H9 (cell line): ENCODE measurements around the gene SMPD4. TPM values are rescaled to one million over a fixed set of nuclear protein-coding genes. Genes with fewer than 3 reads are reported as not detected.
"Not testable (repeated sequence)": the region's sequence is repeated elsewhere in the genome, so short reads cannot be mapped to it uniquely, and the experiment has no call there.

ENCODE experiments used
- DNase-seq: peaks from one replicate; pipeline ENCODE4 v3.0.0-alpha.2; 2017
- H2AFZ ChIP-seq: one replicate; pipeline ENCODE4 v1.6.1; 2013; ENCODE audit warnings: mild to moderate bottlenecking, low read length, control low read depth, moderate library complexity
- H2AK5ac ChIP-seq: 2 replicates; pipeline ENCODE4 v1.6.1; 2013; ENCODE audit warnings: low read length, control low read depth, mixed read lengths; ENCODE audit not compliant: insufficient read length
- H2BK120ac ChIP-seq: one replicate; pipeline ENCODE4 v1.6.1; 2013; ENCODE audit warnings: low read depth, mild to moderate bottlenecking, low read length, control low read depth, inconsistent platforms; ENCODE audit not compliant: poor library complexity, severe bottlenecking
- H2BK12ac ChIP-seq: 2 replicates; pipeline ENCODE4 v1.6.1; 2013; ENCODE audit warnings: low read length, control low read depth, mixed read lengths, low read depth; ENCODE audit not compliant: insufficient read length
- H2BK15ac ChIP-seq: 2 replicates; pipeline ENCODE4 v1.6.1; 2013; ENCODE audit warnings: low read depth, low read length, control low read depth
- H2BK20ac ChIP-seq: one replicate; pipeline ENCODE4 v1.6.1; 2013; ENCODE audit warnings: low read depth, mild to moderate bottlenecking, low read length, control low read depth, inconsistent platforms; ENCODE audit not compliant: poor library complexity, severe bottlenecking
- H2BK5ac ChIP-seq: 2 replicates; pipeline ENCODE4 v1.6.1; 2013; ENCODE audit warnings: low read length, control low read depth, mixed read lengths; ENCODE audit not compliant: insufficient read length
- H3K14ac ChIP-seq: 2 replicates; pipeline ENCODE4 v1.6.1; 2013; ENCODE audit warnings: low read length, control low read depth; ENCODE audit not compliant: insufficient read depth
- H3K18ac ChIP-seq: 2 replicates; pipeline ENCODE4 v1.6.1; 2013; ENCODE audit warnings: low read depth, mild to moderate bottlenecking, mixed read lengths, low read length, control low read depth; ENCODE audit not compliant: insufficient read length
- H3K23ac ChIP-seq: 2 replicates; pipeline ENCODE4 v1.6.1; 2013; ENCODE audit warnings: low read length, control low read depth, mixed read lengths, low read depth; ENCODE audit not compliant: insufficient read length
- H3K23me2 ChIP-seq: 2 replicates; pipeline ENCODE4 v1.6.1; 2013; ENCODE audit warnings: low read depth, mild to moderate bottlenecking, mixed read lengths, low read length, control low read depth; ENCODE audit not compliant: insufficient read length, poor library complexity, severe bottlenecking
- H3K27ac ChIP-seq: 2 replicates; pipeline ENCODE4 v1.5.1; 2013; ENCODE audit warnings: low read length, control low read depth, mixed read lengths, low read depth; ENCODE audit not compliant: insufficient read length
- H3K27me3 ChIP-seq: 2 replicates; pipeline ENCODE4 v1.6.1; 2013; ENCODE audit warnings: low read length, control low read depth, inconsistent platforms; ENCODE audit not compliant: insufficient read depth
- H3K4ac ChIP-seq: 2 replicates; pipeline ENCODE4 v1.6.1; 2013; ENCODE audit warnings: low read depth, mild to moderate bottlenecking, control low read depth, inconsistent platforms, low read length, moderate library complexity
- H3K4me1 ChIP-seq: 2 replicates; pipeline ENCODE4 v1.6.1; 2013; ENCODE audit warnings: low read length, control low read depth, inconsistent platforms; ENCODE audit not compliant: insufficient read depth
- H3K4me2 ChIP-seq: 2 replicates; pipeline ENCODE4 v1.6.1; 2013; ENCODE audit warnings: low read length, control low read depth, mixed read lengths; ENCODE audit not compliant: insufficient read length, insufficient read depth
- H3K56ac ChIP-seq: 2 replicates; pipeline ENCODE4 v1.6.1; 2013; ENCODE audit warnings: low read depth, mild to moderate bottlenecking, mixed read lengths, low read length, control low read depth; ENCODE audit not compliant: insufficient read length
- H3K79me1 ChIP-seq: 2 replicates; pipeline ENCODE4 v1.6.1; 2013; ENCODE audit warnings: low read depth, mild to moderate bottlenecking, moderate library complexity, low read length, control low read depth, inconsistent platforms; ENCODE audit not compliant: insufficient read depth, poor library complexity, severe bottlenecking
- H3K79me2 ChIP-seq: 2 replicates; pipeline ENCODE4 v1.6.1; 2013; ENCODE audit warnings: low read length, control low read depth, inconsistent platforms; ENCODE audit not compliant: insufficient read depth
- H3K9ac ChIP-seq: 2 replicates; pipeline ENCODE4 v1.6.1; 2013; ENCODE audit warnings: low read length, control low read depth, mixed read lengths; ENCODE audit not compliant: insufficient read length; ENCODE audit errors: extremely low read depth
- H3K9me3 ChIP-seq: one replicate; pipeline ENCODE4 v1.6.1; 2013; ENCODE audit warnings: low read depth, low read length, inconsistent platforms; ENCODE audit not compliant: control insufficient read depth
- H3T11ph ChIP-seq: one replicate; pipeline ENCODE4 v1.6.1; 2013; ENCODE audit warnings: mild to moderate bottlenecking, low read length, control low read depth, inconsistent platforms
- H4K20me1 ChIP-seq: one replicate; pipeline ENCODE4 v1.6.1; 2013; ENCODE audit not compliant: control insufficient read depth, insufficient read length, insufficient read depth
- H4K5ac ChIP-seq: 2 replicates; pipeline ENCODE4 v1.6.1; 2013; ENCODE audit warnings: low read depth, mild to moderate bottlenecking, mixed read lengths, low read length, control low read depth; ENCODE audit not compliant: insufficient read length
- H4K8ac ChIP-seq: replicated peaks from 2 replicates; pipeline ENCODE4 v1.6.1; 2013; ENCODE audit warnings: low read length, control low read depth, mixed read lengths, low read depth; ENCODE audit not compliant: insufficient read length
- H4K91ac ChIP-seq: 2 replicates; pipeline ENCODE4 v1.6.1; 2013; ENCODE audit warnings: low read depth, mild to moderate bottlenecking, moderate library complexity, mixed read lengths, low read length, control low read depth; ENCODE audit not compliant: insufficient read length
- H3K27ac Mint-ChIP-seq, 3 experiments: 2 replicates in 2 of 3; 3 replicates in 1 of 3; pipeline ENCODE4 v1.8.0; 2020 to 2021; ENCODE audit warnings: mixed read lengths in 3 of 3, mild to moderate bottlenecking in 1 of 3, moderate library complexity in 1 of 3
- H3K27me3 Mint-ChIP-seq: 2 replicates; pipeline ENCODE4 v1.8.0; 2021; ENCODE audit warnings: low read depth, mild to moderate bottlenecking, moderate library complexity, mixed read lengths
- H3K36me3 Mint-ChIP-seq, 3 experiments: 2 replicates in 2 of 3; 3 replicates in 1 of 3; pipeline ENCODE4 v1.8.0; 2020 to 2021; ENCODE audit warnings: low read depth in 3 of 3, mixed read lengths in 3 of 3; ENCODE audit not compliant: insufficient read depth in 1 of 3
- H3K4me1 Mint-ChIP-seq, 2 experiments: 2 replicates each; pipeline ENCODE4 v1.8.0; 2020; ENCODE audit warnings: mixed read lengths in 2 of 2
- H3K4me3 Mint-ChIP-seq, 2 experiments: 2 replicates in 1 of 2; 3 replicates in 1 of 2; pipeline ENCODE4 v1.8.0; 2020 to 2021; ENCODE audit warnings: mild to moderate bottlenecking in 2 of 2, mixed read lengths in 2 of 2, moderate library complexity in 1 of 2
- H3K9me3 Mint-ChIP-seq, 2 experiments: 2 replicates in 1 of 2; 3 replicates in 1 of 2; pipeline ENCODE4 v1.8.0; 2020; ENCODE audit warnings: mild to moderate bottlenecking in 2 of 2, mixed read lengths in 2 of 2, moderate library complexity in 1 of 2
- WGBS: extraction: QIAGEN DNeasy Blood & Tissue Kit; methylation state at CpG from one replicate; pipeline ENCODE4 v1.1.7; 2013; ENCODE audit warnings: missing lambda C conversion rate, low lambda C conversion rate, mixed read lengths; ENCODE audit not compliant: insufficient read length; ENCODE audit errors: extremely low coverage; 5-methylcytosine and 5-hydroxymethylcytosine counted together
- total RNA-seq: library from RNA; stranded (reverse); gene quantifications from 2 replicates; pipeline ENCODE4 v1.2.1, GENCODE V29; 2021

The SMPD4 gene
- total RNA-seq, 1 experiment from 2014 or later = 105 TPM

DNA sequence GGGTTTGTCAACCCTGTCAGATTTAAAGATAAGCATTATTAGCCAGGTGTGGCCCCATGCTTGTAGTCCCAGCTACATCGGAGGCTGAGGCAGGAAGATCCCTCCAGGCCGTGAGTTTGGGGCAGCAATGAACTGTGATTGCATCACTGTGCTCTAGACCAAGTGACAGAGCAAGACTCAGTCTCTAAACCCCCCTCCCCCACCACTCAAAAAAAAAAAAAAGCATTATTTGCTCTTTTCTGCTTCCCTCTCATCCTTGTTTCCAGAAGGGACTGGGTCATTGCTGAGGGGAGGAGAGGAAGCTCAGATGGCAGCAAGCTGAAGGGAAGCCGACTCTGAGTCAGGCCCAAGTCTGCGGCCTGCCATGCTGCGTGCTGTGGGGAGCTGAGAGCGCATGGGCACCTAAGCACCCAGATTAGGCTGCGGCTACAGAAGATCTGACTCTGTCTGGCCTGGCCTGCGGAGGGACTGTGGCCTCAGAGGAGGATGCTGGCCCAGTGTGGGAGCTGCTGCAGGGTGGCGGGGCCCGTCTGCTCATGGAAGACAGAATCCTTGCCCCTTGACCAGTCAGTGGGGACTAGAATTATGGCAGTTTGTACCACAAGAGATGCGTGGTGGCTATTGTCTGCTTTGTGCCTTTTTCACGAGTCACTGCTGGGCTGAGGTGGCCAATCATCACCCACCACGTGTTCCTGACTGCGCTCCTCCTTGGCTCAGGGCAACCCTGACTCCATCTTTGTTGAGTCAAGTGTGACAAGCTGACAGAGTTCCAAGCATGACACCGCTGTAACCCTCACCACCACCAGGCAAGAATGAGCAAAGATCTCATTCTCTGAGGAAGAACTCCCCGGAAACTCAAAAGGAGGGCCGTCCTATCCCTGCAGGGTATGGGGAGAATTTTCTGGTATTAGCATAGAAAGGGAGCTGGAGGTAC, 6.7 kb upstream of the SMPD4 start:
- not testable (repeated sequence) for H3K4me3 Mint-ChIP-seq
- H3K27ac Mint-ChIP-seq = peak overlapping the region; percentile 40 to 75 (median 51); a peak in 3 of 7 replicates

More for the DNA sequence above, 6.7 kb upstream of the SMPD4 start:
- not testable (repeated sequence) for H4K20me1 ChIP-seq, H3K4ac ChIP-seq, DNase-seq, H3K18ac ChIP-seq, H3K27ac ChIP-seq, H4K8ac ChIP-seq, H3K27me3 Mint-ChIP-seq, H3K4me2 ChIP-seq, H2BK20ac ChIP-seq, H3K56ac ChIP-seq, H3K23me2 ChIP-seq, H4K5ac ChIP-seq, H2BK120ac ChIP-seq, H3K14ac ChIP-seq, H3K4me1 Mint-ChIP-seq, H2BK12ac ChIP-seq, H3K9me3 ChIP-seq, H3K79me2 ChIP-seq, H3K23ac ChIP-seq, H2BK5ac ChIP-seq, H3K79me1 ChIP-seq, H2AFZ ChIP-seq, H3K9me3 Mint-ChIP-seq, H2BK15ac ChIP-seq, H3K27me3 ChIP-seq, H4K91ac ChIP-seq, H2AK5ac ChIP-seq, H3K9ac ChIP-seq, H3T11ph ChIP-seq, H3K4me1 ChIP-seq
- H3K36me3 Mint-ChIP-seq = peaks cover 2 to 21% (median 19%) of the 10 kb centered on the region in 3 experiments; a peak in 5 of 7 replicates
- no CpG with 5 or more reads among the region's 17 CpGs for WGBS
